Suprapubic skin (tissue), 4 donors: ENCODE measurements around the gene EXOSC7. TPM values are rescaled to one million over a fixed set of nuclear protein-coding genes. Genes with fewer than 3 reads are reported as not detected.
"Not testable (repeated sequence)": the region's sequence is repeated elsewhere in the genome, so short reads cannot be mapped to it uniquely, and the experiment has no call there.

Experiments used
- DNase-seq, 2 donors: peaks; one replicate each; pipeline ENCODE4 v3.0.0-alpha.2; 2019; ENCODE audit warnings: low spot score in 2 of 2
- H3K27ac ChIP-seq: fragments of 200-600 bp; sonication (generic); one replicate; pipeline ENCODE4 v1.5.1; 2019
- H3K27me3 ChIP-seq: fragments of 200-600 bp; sonication (generic); one replicate; pipeline ENCODE4 v1.5.1; 2019
- H3K36me3 ChIP-seq: fragments of 200-600 bp; sonication (generic); one replicate; pipeline ENCODE4 v1.5.1; 2019
- H3K4me1 ChIP-seq: fragments of 200-600 bp; sonication (generic); one replicate; pipeline ENCODE4 v1.5.1; 2019
- H3K4me3 ChIP-seq: fragments of 200-600 bp; sonication (generic); one replicate; pipeline ENCODE4 v1.5.1; 2019; ENCODE audit warnings: mild to moderate bottlenecking
- H3K9me3 ChIP-seq: fragments of 200-600 bp; sonication (generic); one replicate; pipeline ENCODE4 v1.5.1; 2019
- EP300 ChIP-seq: sonication (generic); formaldehyde crosslinking; IDR thresholded peaks from one replicate; pipeline ENCODE4 v1.6.1; 2017; ENCODE audit warnings: antibody characterized with exemption
- POLR2A ChIP-seq, 2 donors: fragments of 450-650 bp; IDR thresholded peaks; one replicate each; pipeline ENCODE4 v1.6.1; 2017; ENCODE audit warnings: antibody characterized with exemption in 2 of 2, mild to moderate bottlenecking in 2 of 2, moderate library complexity in 2 of 2
- POLR2AphosphoS5 ChIP-seq, 3 donors: sonication (generic); formaldehyde crosslinking; IDR thresholded peaks; one replicate each; pipeline ENCODE4 v1.6.1; 2017; ENCODE audit warnings: antibody characterized with exemption in 3 of 3
- WGBS: methylation state at CpG from one replicate; pipeline ENCODE4 v1.1.5; 2018; 5-methylcytosine and 5-hydroxymethylcytosine counted together
- total RNA-seq, 4 donors: library from RNA; depleted of rRNA; stranded (reverse); fragments of >200 nt; gene quantifications; one replicate each; pipeline ENCODE4 v1.1.0, GENCODE V29; 2016
- TF ChIP-seq, protein P1 (sequence below), 2 donors: fragments of 200-600 bp in 1 of 2; fragments of 450-650 bp in 1 of 2; sonication (generic) in 1 of 2; IDR thresholded peaks; one replicate each; pipeline ENCODE4 v1.5.1; 2016 to 2019; ENCODE audit warnings: antibody characterized with exemption in 2 of 2, mild to moderate bottlenecking in 1 of 2, moderate library complexity in 1 of 2

EXOSC7 gene
- total RNA-seq, 4 donors from 2014 or later, result 72.1 to 216 (median 88.7) TPM

DNA sequence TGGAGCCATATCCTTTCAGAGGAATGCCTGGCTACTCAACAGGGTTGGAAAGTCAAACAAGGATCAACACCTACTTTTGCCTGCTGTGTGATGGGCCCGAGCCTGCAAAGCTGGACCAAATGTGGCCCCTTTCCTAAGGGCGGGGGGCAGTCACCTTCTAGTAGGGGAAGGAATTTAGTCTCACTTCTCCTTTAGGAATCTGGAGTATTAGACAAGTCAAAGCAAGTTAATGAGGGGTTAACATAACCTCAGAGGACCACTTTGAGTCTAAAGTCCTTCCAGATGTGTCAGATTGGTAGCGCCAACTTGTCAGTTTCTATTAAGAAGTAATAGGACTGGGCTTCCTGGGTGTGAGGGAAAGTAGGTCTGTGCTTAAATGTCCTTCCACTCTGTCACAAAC lies 6.8 kb downstream of the EXOSC7 start:
- Histone ChIP-seq H3K27ac (peak overlapping the region; percentile 79), H3K27me3 (no peaks in the 10 kb centered on the region), H3K4me3 (no peak overlapping the region), H3K4me1 (peaks cover 70% of the 10 kb centered on the region), H3K36me3 (no peaks in the 10 kb centered on the region), H3K9me3 (no peaks in the 10 kb centered on the region)
- TF ChIP-seq POLR2A (IDR thresholded peaks at IDR 0.05) (no peak), EP300 (no peak), POLR2AphosphoS5 (IDR thresholded peaks at IDR 0.05) (no peak)
- TF ChIP-seq, protein P1, sequence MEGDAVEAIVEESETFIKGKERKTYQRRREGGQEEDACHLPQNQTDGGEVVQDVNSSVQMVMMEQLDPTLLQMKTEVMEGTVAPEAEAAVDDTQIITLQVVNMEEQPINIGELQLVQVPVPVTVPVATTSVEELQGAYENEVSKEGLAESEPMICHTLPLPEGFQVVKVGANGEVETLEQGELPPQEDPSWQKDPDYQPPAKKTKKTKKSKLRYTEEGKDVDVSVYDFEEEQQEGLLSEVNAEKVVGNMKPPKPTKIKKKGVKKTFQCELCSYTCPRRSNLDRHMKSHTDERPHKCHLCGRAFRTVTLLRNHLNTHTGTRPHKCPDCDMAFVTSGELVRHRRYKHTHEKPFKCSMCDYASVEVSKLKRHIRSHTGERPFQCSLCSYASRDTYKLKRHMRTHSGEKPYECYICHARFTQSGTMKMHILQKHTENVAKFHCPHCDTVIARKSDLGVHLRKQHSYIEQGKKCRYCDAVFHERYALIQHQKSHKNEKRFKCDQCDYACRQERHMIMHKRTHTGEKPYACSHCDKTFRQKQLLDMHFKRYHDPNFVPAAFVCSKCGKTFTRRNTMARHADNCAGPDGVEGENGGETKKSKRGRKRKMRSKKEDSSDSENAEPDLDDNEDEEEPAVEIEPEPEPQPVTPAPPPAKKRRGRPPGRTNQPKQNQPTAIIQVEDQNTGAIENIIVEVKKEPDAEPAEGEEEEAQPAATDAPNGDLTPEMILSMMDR (IDR thresholded peaks at IDR 0.05), result no peak
- WGBS, result 26% methylated on average over 3 of the region's 3 CpGs
- DNase-seq, result no peak

DNA sequence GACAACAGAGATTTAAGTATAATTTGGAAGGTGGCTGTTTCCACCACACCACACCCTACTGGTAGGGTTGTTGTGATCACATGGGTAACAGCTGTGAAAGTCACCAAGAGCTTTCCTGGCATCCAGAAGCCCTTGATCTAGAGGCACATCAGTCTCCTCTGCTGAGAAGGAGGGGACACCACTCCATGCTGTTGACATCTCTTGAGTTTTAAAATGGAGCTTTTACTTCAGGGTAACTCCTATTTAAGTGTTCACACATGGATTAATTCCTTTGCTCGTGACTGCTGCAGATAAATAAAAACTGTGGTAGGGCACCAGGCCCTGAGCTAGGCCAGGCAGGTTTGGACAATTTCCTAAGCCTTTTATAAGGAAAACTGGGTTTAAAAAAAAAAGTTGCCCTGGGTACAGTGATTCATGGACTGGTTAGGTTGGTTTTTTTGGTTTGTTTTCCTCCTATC lies 7.5 kb downstream of the EXOSC7 start:
- H3K4me1 ChIP-seq, result peaks cover 66% of the 10 kb centered on the region
- no peaks in the 10 kb centered on the region for H3K36me3 ChIP-seq
- no peak for DNase-seq
- WGBS, result 52% methylated on average over 1 of the region's 1 CpG
- peak overlapping the region; percentile 79 for H3K27ac ChIP-seq
- H3K9me3 ChIP-seq, result no peaks in the 10 kb centered on the region
- TF ChIP-seq EP300, result no peak
- no peak for TF ChIP-seq POLR2AphosphoS5 (IDR thresholded peaks at IDR 0.05)
- TF ChIP-seq POLR2A (IDR thresholded peaks at IDR 0.05), result no peak
- TF ChIP-seq, protein P1 (IDR thresholded peaks at IDR 0.05), result no peak
- H3K4me3 ChIP-seq, result no peak overlapping the region
- H3K27me3 ChIP-seq, result no peaks in the 10 kb centered on the region

DNA sequence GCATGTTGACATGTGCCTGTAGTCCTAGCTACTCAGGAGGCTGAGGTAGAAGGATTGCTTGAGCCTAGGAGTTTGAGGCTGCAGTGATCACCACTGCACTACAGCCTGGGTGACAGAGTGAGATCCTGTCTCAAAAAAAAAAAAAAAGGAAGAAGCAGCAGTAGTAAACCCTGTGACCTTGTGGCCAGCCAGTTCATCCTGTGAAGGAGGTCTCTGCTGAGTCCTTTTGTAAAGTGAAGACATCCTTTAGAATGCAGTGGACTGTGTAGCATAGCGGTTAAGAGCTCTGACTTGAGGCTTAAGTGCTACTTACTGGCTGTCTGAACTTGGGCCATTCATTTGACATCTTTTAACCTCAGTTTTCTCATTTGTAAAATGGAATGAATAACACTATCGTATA lies 8.3 kb downstream of the EXOSC7 start:
- Histone ChIP-seq H3K4me1 (peaks cover 62% of the 10 kb centered on the region), H3K4me3 (no peak overlapping the region), H3K36me3 (peaks cover under 1% of the 10 kb centered on the region), H3K27ac (peak overlapping the region; percentile 79), H3K27me3 (no peaks in the 10 kb centered on the region), H3K9me3 (no peaks in the 10 kb centered on the region)
- DNase-seq, result no peak
- TF ChIP-seq, protein P1 (IDR thresholded peaks at IDR 0.05), result no peak
- TF ChIP-seq POLR2AphosphoS5 (IDR thresholded peaks at IDR 0.05) (no peak), EP300 (no peak), POLR2A (IDR thresholded peaks at IDR 0.05) (no peak)
- 100% methylated on average over 2 of the region's 2 CpGs for WGBS

DNA sequence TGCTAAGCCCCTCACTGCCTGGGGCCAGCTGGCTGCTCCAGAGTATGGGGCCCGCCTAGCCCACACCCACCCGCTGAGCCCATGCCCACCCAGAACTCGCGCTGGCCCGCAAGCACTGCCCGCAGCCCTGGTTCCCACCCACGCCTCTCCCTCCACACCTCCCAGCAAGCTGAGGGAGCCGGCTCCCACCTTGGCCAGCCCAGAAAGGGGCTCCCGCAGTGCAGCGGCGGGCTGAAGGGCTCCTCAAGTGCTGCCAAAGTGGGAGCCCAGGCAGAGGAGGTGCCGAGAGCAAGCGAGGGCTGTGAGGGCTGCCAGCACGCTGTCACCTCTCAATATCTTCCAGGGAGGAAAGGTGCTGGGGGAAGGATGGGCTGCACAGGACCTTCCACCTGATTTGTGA lies 10.3 kb downstream of the EXOSC7 start:
- not testable (repeated sequence) for H3K4me3 ChIP-seq, DNase-seq, H3K27me3 ChIP-seq, H3K9me3 ChIP-seq, H3K27ac ChIP-seq
- H3K4me1 ChIP-seq, result peaks cover 57% of the 10 kb centered on the region
- peaks cover 19% of the 10 kb centered on the region for H3K36me3 ChIP-seq
- WGBS, result 100% methylated on average over 2 of the region's 14 CpGs

DNA sequence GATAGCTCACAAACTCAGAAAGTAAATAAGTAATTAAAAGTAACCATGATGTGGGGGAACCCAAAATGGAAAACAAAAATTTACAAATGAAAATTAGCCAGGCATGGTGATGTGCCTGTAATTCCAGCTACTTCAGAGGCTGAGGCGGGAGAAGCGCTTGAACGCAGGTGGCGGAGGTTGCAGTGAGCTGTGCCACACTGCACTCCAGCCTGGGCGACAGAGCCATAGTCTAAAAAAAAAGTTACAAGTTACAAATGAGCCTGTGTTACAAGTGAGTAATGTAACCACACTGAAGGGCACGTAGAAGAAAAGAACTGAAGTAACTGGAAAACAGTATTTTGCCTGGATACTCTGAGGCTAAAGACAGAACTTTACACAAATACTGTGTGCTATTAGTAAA lies 11.3 kb downstream of the EXOSC7 start:
- 68% methylated on average over 6 of the region's 6 CpGs for WGBS
- Histone ChIP-seq H3K4me1 (peaks cover 55% of the 10 kb centered on the region), H3K4me3 (no peak overlapping the region), H3K27me3 (no peaks in the 10 kb centered on the region), H3K9me3 (no peaks in the 10 kb centered on the region), H3K36me3 (peaks cover 25% of the 10 kb centered on the region), H3K27ac (no peak overlapping the region)
- TF ChIP-seq, protein P1 (IDR thresholded peaks at IDR 0.05), result no peak
- no peak for TF ChIP-seq POLR2A (IDR thresholded peaks at IDR 0.05)
- no peak for TF ChIP-seq POLR2AphosphoS5 (IDR thresholded peaks at IDR 0.05)
- no peak for TF ChIP-seq EP300
- DNase-seq, result no peak

DNA sequence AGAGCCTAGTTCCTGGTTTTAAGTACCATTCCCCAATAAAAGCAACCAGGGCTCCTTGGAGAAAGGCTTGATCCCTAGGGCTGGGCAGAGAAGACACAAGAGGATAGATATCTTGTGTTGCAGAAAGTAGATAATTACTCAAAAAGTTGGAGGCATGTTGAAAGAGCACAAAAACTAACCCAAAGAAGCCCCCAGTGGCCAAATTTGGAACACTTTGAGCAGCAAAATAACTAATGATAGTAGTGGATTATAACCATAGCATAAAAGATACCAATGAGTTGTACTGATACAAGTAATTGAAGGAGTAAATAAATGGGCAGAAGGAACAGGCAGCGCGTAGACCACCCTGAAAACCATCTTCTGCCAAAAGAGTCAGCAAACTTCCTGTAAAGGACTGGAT lies 12.0 kb downstream of the EXOSC7 start:
- Histone ChIP-seq H3K9me3 (no peaks in the 10 kb centered on the region), H3K27ac (no peak overlapping the region), H3K36me3 (peaks cover 25% of the 10 kb centered on the region), H3K27me3 (no peaks in the 10 kb centered on the region), H3K4me3 (no peak overlapping the region), H3K4me1 (peaks cover 55% of the 10 kb centered on the region)
- no peak for TF ChIP-seq POLR2A (IDR thresholded peaks at IDR 0.05)
- TF ChIP-seq, protein P1 (IDR thresholded peaks at IDR 0.05), result peak; percentile 18
- no peak for DNase-seq
- WGBS, result 90% methylated on average over 2 of the region's 2 CpGs
